ENCODE results near the gene TECTB.

The TECTB gene

GRCh38 chr10:112349521-112350085, 66.4 kb downstream of the TECTB start:
- DNase-seq = no peak

DNA sequence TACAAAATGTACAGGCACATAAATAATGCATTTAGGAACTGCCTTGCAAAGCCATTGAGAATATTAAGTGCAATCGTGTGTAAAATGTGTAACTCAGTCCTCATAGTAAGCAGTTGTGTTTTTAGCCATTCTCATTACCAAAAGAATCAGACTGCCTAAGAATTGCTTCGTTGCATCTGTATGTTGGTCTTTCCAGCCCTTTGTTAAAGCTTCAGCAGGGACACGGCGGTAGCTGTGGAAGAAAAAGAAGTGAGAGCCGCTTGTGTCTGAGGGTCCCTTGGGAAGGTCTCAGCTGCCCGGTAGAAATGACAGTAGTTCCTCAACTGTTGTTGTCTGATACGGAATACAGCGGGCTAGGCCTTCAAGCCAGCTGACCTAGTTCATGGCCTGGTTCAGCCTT, 67.9 kb downstream of the TECTB start:
- no peak for DNase-seq

DNA sequence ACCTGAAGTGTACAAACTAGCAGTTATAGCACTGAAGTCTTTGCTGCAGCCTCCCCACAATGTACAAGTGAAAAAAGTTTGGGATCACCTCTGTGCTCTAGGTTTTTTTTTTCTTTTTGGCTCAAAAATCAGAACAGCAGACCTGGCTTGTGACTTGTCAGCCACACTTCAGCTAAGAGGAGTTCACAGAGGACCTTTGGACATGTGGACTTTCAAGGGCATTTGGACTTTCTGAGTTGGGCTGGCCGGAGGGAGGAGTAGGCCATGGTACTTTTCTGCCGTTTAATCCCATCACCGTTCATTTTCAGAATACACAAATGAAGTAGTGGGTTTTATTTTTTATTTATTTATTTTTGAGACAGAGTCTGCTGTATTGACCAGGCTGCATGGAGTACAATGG, 68.8 kb downstream of the TECTB start:
- DNase-seq = no peak

GRCh38 chr10:112353046-112353445, 69.8 kb downstream of the TECTB start:
- DNase-seq = no peak

Measured in DMS153 (cell line).